ENCODE measurements around the gene ATP6V0C. TPM values are rescaled to one million over a fixed set of nuclear protein-coding genes. Genes with fewer than 3 reads are reported as not detected.

The ATP6V0C gene
- total and polyA plus RNA-seq, 2 of the 13 experiments (the other 11 are each of a cell fraction or from before 2014, with no cell fraction given) = 10.4 to 20.1 TPM

GRCh38 chr16:2514333-2515179 lies 804 bp downstream of the ATP6V0C start (continued):
- TF ChIP-seq ZHX2 (IDR thresholded peaks at IDR 0.05; ENCODE audit: low read depth) (peak; percentile 48; the same call in 1 of the 2 replicates), ZHX2 (CRISPR knock-in tag; IDR thresholded peaks at IDR 0.05; ENCODE audit: borderline replicate concordance) (no peak)

GRCh38 chr16:2515180-2515851 lies 1.6 kb downstream of the ATP6V0C start:
- Histone ChIP-seq H3K9me3 (ENCODE audit: low read length) (no peaks in the 10 kb centered on the region), H3K4me2 (ENCODE audit: low read depth, low read length) (peak overlapping the region; percentile 84), H3K4me1 (ENCODE audit: insufficient read depth, low read length) (peaks cover 68% of the 10 kb centered on the region), H3K4me3 (replicated peaks in 1 of 3; ENCODE audit: insufficient read depth in 1 of 3, low read depth in 2 of 3, low read length in 3 of 3) (peak overlapping the region; percentile 89 to 97 (median 94)), H3K36me3 (replicated peaks in 1 of 2; ENCODE audit: control insufficient read depth in 1 of 2, insufficient read depth in 2 of 2, low read length in 2 of 2) (peaks cover 2 to 14% of the 10 kb centered on the region in 2 experiments; a peak in 4 of 5 replicates), H3K9ac (ENCODE audit: insufficient read depth, low read depth, low read length) (peak overlapping the region; percentile 93), H3K27me3 (ENCODE audit: control insufficient read depth in 1 of 2, insufficient read depth in 2 of 2, low read length in 2 of 2) (no peaks in the 10 kb centered on the region; a peak in 1 of 5 replicates), H3K79me2 (ENCODE audit: insufficient read depth, low read length) (peaks cover 49% of the 10 kb centered on the region), H3K27ac (ENCODE audit: extremely low read length, insufficient read depth, low read length) (peak overlapping the region; percentile 91), H2AFZ (ENCODE audit: low read length) (no peak overlapping the region), H4K20me1 (ENCODE audit: insufficient read depth, low read length) (peaks cover 52% of the 10 kb centered on the region)
- WGBS (ENCODE audit: low lambda C conversion rate) = 53% methylated on average over 4 of the region's 14 CpGs
- intact Hi-C loops (cut with micrococcal nuclease; ENCODE audit: unreplicated experiment) = no loop called here
- ChIA-PET POLR2A (interaction anchor here (0.6 to 4.2 kb wide), 7 partner anchors 9 to 743 kb away, joined by 3 to 42 read pairs (median 4); partner anchors contain the start of gene PDPK1), CTCF (ENCODE audit: low intra/inter-chr PET ratio, low total read pairs) (no interaction called here)
- in situ Hi-C loops (cut with HindIII; ENCODE audit: extremely low pct_ligation_motif_present, low pct_unique_long_range_greater_than_20kb) = no loop called here
- no peak for DNase-seq (ENCODE audit: low spot score)
- no peak for FAIRE-seq
- no peak for ATAC-seq
- BruUV-seq (replicated peaks) = TSS peak; percentile 60
- TF ChIP-seq ZNF33B (CRISPR knock-in tag; IDR thresholded peaks at IDR 0.05) (no peak), POGK (CRISPR knock-in tag; conservative IDR thresholded peaks at IDR 0.05) (no peak), ZNF83 (CRISPR knock-in tag; IDR thresholded peaks at IDR 0.05; ENCODE audit: borderline replicate concordance) (no peak)
- TF ChIP-seq, protein P1, sequence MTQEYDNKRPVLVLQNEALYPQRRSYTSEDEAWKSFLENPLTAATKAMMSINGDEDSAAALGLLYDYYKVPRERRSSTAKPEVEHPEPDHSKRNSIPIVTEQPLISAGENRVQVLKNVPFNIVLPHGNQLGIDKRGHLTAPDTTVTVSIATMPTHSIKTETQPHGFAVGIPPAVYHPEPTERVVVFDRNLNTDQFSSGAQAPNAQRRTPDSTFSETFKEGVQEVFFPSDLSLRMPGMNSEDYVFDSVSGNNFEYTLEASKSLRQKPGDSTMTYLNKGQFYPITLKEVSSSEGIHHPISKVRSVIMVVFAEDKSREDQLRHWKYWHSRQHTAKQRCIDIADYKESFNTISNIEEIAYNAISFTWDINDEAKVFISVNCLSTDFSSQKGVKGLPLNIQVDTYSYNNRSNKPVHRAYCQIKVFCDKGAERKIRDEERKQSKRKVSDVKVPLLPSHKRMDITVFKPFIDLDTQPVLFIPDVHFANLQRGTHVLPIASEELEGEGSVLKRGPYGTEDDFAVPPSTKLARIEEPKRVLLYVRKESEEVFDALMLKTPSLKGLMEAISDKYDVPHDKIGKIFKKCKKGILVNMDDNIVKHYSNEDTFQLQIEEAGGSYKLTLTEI (CRISPR knock-in tag; conservative IDR thresholded peaks at IDR 0.05) = no peak
- TF ChIP-seq, protein P2, sequence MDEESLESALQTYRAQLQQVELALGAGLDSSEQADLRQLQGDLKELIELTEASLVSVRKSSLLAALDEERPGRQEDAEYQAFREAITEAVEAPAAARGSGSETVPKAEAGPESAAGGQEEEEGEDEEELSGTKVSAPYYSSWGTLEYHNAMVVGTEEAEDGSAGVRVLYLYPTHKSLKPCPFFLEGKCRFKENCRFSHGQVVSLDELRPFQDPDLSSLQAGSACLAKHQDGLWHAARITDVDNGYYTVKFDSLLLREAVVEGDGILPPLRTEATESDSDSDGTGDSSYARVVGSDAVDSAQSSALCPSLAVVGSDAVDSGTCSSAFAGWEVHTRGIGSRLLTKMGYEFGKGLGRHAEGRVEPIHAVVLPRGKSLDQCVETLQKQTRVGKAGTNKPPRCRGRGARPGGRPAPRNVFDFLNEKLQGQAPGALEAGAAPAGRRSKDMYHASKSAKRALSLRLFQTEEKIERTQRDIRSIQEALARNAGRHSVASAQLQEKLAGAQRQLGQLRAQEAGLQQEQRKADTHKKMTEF (CRISPR knock-in tag; IDR thresholded peaks at IDR 0.05) = no peak
